Fibroblast of the conjunctiva (primary cell): ENCODE measurements around the gene ARMC6.
A peak's percentile ranks its signal among the peaks of the same experiment; 100 is the strongest.
"Not testable (repeated sequence)": the region's sequence is repeated elsewhere in the genome, so short reads cannot be mapped to it uniquely, and the experiment has no call there.

Experiments used
- DNase-seq: peaks from one replicate; pipeline ENCODE4 v3.0.0-alpha.2; 2010; ENCODE audit warnings: low read depth

The ARMC6 gene

DNA sequence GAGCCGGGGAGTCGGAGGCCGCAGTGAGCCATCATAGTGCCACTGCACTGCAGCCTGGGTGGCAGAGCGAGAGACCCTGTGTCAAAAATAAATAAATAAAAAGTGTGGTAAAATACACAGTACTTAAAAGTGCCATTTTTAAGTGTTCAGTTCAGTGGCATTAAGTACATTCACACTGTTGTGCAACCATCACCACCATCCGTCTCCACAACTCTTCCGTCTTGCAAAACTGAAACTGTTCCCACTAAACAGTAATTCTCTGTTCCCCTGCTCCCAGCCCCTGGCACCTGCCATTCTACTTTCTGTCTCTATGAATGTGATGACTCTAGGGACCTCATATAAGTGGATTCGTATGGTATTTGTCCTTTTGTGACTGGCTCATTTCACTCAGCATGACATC lies 43.7 kb downstream of the ARMC6 start:
- no peak for DNase-seq

DNA sequence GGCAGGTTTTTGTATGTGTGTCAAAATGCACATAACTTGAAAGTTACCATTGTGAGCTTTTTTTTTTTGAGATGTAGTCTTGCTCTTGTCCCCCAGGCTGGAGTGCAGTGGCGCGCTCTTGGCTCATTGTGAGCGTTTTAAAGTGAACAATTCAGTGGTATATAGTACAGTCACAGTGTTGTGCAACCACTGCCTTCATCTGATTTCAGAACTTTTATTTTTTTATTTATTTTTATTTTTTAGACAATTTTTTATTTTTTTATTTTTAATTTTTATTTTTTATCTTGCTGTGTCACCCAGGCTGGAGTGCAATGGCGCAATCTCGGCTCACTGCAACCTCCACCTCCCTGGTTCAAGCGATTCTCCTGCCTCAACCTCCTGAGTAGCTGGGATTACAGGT lies 45.4 kb downstream of the ARMC6 start:
- DNase-seq, result no peak

DNA sequence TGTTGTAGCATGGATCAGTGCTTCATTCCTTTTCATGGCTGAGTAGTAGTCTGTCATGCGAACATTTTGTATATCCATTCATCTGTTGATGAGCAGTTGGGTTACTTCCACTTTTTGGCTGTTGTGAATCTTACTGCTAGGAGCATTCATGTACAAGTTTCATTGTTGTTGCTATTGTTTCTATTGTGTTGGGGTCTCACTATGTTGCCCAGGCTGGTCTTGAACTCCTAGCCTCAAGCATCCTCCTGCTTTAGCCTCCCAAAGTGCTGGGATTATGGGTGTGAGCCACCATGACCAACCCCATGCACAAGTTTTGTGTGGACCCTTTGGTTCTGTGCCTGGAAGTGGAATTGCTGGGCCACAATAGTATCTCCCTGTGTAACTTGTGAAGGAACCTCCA lies 46.2 kb downstream of the ARMC6 start:
- DNase-seq, result no peak

DNA sequence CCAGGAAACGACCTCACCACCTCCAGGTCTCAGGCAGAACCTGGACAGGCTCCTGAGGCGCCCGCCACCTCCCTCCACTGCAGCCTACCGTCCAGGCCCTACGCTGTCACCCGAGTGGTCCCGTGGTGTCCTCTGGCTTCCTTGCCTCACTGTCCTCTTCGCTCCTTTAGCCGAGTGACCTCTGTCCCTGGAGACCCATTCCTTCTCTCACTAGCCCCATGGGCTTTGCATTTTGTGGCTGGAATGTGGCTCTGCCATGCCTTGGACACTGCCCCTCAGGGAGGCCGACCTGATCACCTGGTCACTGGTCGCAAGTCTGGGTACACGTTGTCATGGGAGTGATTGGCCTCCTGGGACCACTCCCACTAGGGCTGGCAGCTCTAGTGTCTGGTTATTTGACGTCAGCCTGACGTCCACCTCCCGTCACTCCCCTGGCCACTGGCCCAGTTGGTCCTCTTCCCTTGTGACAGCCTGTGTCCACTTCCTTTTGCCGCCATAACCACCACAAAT lies 48.3 kb downstream of the ARMC6 start:
- DNase-seq, result no peak

DNA sequence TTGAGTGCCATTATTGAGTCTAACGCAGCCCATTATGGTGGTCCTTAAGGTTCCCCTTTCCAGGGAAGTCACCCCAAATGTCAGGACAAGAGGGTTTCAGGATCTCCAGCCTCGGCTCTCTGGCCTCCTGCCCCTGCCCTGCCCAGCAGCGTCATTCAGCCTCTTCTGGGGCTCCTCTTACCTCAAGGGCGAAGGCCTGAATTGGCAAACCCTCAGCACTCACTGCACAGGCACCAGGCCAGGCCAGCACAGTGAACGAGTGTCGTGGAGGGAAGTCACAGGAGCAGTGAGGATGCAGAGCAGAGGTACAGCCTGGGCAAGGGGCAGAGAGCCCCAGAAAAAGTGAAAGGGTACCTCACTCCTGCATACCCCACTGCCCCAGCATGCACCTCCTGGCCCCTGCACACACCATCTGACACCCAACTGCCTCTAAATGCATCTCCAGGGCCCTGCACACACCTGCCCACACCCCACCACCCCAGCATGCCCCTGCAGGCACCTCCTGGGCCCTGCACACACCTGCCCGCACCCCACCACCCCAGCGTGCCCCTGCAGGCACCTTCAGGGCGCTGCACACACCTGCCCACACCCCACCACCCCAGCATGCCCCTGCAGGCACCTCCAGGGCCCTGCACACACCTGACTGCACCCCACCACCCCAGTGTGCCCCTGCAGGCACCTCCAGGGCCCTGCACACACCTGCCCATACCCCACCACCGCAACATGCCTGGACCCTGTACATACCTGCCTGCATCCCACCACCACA lies 50.2 kb downstream of the ARMC6 start:
- DNase-seq, result no peak

DNA sequence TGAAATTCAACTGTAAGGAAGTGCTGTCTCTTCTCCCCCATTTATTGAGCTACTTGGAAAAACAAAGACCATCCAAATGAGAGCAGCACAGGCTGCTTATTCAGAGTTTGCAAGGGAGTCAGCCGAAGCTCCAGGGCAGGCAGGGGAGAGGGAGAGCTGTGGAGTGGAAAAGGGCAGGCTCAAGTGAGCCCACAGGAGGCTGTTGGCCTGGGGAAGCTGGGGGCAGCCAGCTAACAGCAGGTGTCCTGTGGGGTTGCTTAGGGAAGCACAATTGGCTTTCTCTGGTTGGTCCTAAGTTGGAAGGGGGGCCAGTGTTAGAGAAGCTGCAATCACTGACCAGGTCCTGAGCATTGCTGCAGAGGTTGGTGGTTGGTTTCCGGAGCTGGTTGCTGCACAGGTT lies 54.3 kb downstream of the ARMC6 start:
- no peak for DNase-seq

DNA sequence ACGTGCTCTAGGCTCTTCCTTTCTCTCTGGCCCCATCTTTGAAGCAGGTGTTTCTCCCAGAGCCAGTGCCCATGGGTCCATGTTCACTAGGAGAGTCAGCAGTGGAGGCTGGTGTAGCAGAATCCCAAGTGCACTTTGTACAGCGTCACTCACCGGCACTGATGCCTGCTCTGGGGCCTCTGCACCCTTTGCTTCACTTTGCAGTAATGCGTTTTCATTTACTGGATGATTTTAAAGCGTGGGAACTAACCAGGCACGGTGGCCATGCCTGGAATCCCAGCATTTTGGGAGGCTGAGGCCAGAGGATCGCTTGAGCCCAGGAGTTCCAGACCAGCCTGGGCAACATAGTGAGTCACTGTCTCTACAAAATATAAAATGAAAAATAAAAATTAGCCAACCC lies 61.1 kb downstream of the ARMC6 start:
- no peak for DNase-seq

DNA sequence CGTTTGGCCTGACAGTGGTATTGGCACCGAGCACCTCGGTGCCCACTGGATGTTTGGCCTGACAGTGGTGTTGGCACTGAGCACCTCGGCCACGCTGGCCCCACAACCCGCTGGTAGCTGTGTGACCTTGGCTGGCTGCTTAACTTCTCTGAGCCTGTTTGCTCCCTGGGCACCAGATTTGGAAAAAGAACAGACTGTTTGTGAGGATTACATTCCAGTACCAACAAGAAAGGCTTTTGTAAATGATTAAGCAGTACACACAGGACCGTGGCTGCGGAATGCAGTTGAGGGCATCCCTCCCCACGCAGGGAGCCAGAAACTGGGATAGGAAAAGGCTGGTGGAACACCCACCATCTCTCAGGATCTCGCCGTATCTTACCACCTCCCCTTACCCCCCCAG lies 62.3 kb downstream of the ARMC6 start:
- DNase-seq, result no peak

DNA sequence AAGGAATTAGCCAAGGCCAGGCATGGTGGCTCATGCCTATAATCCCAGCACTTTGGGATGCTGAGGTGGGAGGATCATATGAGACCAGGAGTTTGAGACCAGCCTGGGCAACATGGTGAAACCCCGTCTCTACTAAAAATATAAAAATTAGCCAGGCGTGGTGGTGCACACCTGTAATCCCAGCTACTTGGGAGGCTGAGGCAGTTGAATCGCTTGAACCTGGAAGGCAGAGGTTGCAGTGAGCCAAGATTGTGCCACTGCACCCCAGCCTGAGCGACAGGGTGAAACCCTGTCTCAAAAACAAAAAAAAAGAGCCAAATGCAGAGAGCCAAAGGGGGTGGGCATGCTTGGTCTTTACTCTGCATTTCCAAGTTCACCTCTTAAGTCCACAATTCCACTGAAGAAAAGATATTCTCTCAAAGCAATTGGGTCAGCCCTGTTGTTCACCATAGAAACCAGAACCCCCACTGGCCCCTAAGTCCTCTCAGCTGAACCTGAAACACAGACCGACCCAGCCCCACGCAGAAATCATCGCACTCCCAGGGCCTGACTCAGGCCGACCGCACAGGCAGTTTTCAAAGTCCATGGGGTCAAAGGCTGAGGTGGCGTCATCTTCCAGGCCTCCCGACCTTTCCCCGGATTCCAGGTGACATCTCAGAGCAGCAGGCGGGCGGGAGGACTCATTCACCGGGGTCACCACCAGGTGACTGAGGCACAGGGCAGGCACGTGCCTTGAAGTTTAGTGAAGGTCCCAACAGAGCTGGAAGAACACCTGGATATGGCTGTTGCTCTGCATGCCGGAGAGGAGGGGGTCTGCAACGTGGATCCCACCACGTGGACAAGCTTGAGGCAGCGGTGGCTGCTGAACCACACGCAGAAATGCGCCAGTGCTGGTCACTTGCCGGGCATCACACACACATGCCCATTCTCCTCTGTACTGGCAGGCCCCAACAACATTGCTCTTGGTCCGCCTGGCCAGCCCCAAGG lies 63.5 kb downstream of the ARMC6 start:
- no peak for DNase-seq

DNA sequence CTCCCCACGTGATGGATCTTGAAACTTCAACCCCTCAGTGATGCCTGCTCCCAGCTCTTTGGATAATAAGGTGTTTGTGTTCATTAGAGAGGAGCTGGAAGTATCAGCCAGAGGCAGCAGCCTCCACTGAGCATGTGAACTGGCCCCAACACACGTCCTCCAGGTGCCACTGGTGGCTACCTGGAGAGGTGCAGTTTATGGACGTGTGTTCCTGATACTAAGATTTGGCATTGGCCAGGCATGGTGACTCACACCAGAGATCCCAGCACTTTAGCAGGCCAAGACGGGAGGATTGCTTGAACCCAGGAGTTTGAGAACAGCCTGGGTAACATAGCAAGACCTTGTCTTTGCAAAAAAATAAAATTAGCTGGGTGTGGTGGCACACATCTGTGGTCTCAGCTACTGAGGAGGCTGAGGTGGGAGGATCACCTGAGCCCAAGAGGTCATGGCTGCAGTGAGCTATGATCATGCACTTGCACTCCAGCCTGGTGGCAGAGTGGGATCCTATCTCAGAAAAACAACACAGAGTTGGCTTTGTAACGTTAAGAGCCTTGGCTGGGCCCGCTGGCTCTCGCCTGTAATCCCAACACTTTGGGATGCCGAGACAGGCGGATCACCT lies 64.8 kb downstream of the ARMC6 start:
- no peak for DNase-seq

DNA sequence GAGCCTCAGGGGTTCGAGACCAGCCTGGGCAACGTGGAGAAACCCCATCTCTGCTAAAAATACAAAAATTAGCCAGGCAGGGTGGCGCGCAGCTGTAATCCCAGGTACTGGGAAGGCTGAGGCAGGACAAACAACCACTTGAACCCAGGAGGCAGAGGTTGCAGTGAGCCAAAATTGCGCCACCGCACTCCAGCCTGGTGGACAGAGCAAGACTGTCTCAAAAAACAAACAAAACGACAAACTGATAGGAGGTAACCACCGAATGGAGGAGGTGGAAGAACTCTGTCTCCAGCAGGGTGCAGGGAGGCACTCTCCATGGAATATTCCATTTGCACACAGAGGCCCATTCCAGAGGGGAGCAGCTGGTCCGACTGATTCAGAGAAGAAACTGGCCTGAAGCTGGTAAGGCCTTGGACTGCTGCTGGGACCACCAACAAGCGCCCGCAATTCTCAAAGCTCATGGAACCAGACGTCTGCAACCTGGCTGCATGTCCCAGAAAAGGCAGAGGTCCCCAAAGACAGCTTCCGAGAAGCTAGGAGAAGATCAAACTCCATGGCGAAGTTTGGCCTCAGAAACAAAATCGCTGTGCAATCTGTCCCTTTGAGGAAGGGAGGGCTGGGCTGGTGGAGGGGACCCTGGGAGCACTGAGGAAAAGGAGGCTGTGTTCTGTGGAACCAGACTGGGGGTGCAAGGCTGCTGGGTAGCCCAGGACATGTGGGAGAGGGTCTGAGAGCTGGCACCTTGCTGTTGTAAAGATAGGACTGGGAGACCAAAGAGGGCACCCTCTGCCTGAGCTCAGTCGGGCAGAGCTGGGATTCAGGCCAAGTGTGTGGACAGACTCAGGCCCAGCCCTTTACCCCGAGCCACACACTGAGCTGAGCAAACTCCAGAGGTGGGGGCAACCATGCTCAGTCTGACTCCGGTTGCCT lies 65.6 kb downstream of the ARMC6 start:
- DNase-seq, result no peak

DNA sequence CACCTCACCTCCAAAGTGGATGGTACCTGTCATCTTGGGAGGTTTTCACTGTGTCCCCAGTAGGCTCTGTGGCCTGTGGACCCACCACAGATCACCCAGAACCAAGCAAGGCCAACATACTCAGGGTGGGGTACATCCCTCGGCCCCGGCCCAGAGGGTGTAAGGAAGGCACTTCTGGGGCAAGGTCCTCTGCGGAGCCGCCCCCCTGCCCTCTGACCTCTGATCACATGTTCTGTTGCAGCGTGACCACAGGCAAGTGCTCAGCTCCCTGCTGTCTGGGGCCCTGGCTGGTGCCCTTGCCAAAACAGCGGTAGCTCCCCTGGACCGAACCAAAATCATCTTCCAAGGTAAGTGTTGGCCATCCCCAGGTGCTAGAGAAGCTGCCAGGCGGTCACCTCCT lies 68.1 kb downstream of the ARMC6 start:
- DNase-seq, result no peak

DNA sequence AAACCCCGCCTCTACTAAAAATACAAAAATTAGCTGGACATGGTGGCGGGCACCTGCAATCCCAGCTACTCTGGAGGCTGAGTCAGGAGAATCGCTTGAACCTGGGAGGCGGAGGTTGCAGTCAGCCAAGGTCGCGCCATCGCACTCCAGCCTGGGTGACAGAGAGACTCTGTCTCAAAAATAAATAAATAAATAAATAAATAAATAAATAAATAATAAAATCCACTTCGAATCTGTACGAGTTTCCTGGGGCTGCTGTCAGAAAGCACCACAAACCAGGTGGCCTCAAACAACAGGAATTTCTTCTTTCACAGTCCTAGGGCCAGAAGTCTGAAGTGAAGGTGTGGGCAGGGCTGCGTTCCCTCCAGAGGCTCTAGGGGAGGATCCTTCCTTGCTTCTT lies 69.2 kb downstream of the ARMC6 start:
- not testable (repeated sequence) for DNase-seq

DNA sequence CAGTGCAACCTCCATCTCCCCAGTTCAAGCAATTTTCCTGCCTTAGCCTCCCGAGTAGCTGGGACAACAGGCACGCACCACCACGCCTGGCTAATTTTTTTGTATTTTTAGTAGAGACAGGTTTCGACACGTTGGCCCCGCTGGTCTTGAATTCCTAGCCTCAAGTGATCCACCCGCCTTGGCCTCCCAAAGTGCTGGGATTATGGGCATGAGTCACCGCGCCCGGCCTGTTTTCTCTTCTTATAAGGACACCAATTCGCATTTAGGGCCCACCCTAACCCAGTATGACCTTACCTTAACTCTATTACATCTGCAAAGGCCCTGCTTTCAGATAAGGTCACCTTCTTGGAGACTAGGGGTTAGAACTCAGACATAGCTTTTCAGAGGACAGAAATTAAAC lies 69.8 kb downstream of the ARMC6 start:
- no peak for DNase-seq

DNA sequence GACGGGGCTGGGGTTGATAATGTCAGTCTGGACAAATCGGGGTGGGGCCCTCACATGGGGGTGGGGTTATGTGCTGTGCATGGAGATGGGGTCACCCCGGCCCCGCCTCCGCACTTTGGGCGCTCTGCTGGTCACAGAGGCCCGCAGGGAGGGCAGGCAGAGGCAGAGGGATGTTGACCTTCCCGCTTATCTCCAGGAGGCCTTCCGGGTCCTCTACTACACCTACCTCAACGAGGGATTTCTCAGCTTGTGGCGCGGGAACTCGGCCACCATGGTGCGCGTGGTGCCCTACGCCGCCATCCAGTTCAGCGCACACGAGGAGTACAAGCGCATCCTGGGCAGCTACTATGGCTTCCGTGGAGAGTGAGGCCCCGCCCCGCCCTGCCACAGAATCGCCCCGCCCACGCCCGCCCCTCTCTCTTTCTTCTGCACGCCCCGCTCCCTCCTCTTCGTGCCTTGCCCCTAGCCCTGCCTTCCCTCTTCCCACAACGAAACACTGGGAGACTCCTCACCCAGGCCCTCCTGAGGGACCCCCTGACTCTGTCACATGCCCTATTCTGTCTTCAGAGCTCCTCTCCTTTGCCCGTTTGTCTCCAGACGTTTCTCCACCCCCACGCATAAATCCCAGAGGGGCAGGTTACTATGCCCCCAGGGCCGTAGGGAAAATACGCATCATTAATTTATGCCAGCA lies 72.1 kb downstream of the ARMC6 start:
- peak; percentile 38 for DNase-seq

DNA sequence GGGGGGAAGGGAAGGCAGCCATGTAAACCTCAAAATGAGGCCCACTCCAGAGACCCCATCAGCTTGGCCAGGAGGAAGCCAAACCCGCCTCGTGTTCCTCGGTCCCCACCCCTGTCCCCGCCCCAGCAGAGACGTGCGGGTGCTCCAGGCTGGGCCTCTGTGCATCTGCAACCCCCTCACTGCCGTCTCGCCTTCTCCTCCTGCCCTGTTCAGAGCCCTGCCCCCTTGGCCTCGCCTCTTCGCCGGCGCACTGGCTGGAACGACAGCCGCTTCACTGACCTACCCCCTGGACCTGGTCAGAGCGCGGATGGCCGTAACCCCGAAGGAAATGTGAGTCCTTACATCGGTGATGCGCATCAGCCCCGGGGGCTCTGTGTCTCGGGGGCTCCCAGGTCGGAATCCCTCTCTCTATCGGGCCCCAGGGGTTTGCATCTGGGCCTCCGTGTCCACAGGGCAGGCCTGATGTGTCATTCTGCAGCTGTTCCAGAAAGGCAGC lies 72.7 kb downstream of the ARMC6 start:
- DNase-seq, result no peak

DNA sequence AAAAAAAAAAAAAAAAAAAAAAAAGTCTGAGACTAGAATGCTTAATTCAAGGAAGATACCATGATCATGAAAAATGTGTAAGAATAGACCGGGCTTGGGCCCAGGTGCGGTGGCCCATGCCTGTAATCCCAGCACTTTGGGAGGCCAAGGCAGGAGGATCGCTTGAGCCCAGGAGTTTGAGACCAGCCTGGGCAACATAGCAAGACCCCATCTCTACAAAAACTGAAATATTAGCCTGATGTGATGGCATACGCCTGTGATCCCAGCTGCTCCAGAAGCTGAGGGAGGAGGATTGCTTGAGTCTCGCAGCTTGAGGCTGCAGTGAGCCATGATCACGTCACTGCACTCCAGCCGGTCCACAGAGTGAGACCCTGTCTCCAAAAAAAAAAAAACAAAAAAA lies 73.5 kb downstream of the ARMC6 start:
- not testable (repeated sequence) for DNase-seq

DNA sequence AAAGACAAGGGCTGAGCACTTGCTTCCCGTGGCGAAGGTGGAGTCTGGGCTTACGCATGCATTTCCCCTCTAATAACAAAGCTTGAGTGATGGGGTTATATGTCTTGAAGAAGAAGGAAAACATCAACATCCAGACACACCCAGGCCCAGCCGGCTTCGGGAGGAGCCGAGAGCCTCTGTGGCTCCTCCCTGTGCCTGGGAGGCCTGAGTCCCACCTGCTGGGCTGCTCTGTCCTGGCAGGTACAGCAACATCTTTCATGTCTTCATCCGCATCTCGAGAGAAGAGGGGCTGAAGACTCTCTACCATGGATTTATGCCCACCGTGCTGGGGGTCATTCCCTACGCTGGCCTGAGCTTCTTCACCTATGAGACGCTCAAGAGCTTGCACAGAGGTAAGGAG lies 74.3 kb downstream of the ARMC6 start:
- DNase-seq, result no peak
